ENCODE measurements around the gene ARL16.

Gene ARL16

GRCh38 chr17:81701288-81702071, 17.9 kb upstream of the ARL16 start:
- DNase-seq (ENCODE audit: low read depth in 1 of 2, low spot score in 1 of 2), result peak in 1 of 2 experiments; percentile 63
- Histone ChIP-seq H3K27ac (replicated peaks) (peak overlapping the region; percentile 95), H3K27me3 (ENCODE audit: insufficient read depth, poor library complexity, severe bottlenecking) (no peaks in the 10 kb centered on the region), H3K4me3 (replicated peaks; ENCODE audit: insufficient read depth, low read length) (peak overlapping the region; percentile 84)
- TF ChIP-seq, protein P1, sequence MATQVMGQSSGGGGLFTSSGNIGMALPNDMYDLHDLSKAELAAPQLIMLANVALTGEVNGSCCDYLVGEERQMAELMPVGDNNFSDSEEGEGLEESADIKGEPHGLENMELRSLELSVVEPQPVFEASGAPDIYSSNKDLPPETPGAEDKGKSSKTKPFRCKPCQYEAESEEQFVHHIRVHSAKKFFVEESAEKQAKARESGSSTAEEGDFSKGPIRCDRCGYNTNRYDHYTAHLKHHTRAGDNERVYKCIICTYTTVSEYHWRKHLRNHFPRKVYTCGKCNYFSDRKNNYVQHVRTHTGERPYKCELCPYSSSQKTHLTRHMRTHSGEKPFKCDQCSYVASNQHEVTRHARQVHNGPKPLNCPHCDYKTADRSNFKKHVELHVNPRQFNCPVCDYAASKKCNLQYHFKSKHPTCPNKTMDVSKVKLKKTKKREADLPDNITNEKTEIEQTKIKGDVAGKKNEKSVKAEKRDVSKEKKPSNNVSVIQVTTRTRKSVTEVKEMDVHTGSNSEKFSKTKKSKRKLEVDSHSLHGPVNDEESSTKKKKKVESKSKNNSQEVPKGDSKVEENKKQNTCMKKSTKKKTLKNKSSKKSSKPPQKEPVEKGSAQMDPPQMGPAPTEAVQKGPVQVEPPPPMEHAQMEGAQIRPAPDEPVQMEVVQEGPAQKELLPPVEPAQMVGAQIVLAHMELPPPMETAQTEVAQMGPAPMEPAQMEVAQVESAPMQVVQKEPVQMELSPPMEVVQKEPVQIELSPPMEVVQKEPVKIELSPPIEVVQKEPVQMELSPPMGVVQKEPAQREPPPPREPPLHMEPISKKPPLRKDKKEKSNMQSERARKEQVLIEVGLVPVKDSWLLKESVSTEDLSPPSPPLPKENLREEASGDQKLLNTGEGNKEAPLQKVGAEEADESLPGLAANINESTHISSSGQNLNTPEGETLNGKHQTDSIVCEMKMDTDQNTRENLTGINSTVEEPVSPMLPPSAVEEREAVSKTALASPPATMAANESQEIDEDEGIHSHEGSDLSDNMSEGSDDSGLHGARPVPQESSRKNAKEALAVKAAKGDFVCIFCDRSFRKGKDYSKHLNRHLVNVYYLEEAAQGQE (IDR thresholded peaks at IDR 0.05; ENCODE audit: insufficient replicate concordance, low read depth), result no peak
- peak; percentile 4 for TF ChIP-seq CTCF (IDR thresholded peaks at IDR 0.05; ENCODE audit: insufficient read depth, low read length)

DNA sequence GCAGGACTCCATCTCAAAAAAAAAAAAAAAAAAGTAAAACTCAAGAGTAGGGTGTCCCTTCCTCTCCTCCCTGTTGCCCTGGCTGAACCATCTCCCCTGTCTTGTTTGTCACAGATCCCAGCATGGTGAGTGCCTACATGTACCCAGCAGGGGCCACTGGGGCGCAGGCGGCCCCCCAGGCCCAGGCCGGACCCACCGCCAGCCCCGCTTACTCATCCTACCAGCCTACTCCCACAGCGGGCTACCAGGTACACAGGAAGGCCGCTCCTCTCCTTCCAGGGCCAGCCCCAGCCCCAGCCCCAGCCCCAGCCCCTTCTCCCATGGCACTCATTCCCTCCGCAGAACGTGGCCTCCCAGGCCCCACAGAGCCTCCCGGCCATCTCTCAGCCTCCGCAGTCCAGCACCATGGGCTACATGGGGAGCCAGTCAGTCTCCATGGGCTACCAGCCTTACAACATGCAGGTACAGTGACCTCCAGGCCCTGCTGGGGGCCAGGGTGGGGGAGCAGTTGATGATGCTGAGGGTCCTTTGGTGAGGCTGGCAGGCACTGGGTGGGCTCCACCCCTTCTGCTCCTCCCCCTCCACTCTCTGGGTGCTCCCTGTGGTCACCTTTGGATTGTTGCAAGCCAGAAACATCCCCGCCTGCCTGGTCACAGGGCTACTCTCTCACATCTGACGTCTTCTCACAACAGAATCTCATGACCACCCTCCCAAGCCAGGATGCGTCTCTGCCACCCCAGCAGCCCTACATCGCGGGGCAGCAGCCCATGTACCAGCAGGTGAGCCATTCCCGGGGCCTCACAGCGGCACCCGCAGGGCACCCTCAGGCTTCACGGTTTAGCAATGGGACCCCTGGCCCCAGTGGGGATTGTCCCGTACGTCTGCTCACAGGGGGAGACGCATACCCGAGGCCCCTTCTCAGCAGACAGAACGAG, 17.0 kb upstream of the ARL16 start:
- Histone ChIP-seq H3K4me3 (replicated peaks; ENCODE audit: insufficient read depth, low read length) (peak overlapping the region; percentile 84; the same call in 1 of the 2 replicates), H3K27me3 (ENCODE audit: insufficient read depth, poor library complexity, severe bottlenecking) (no peaks in the 10 kb centered on the region), H3K27ac (replicated peaks) (peak overlapping the region; percentile 95)
- no peak for TF ChIP-seq GABPA (IDR thresholded peaks at IDR 0.05; ENCODE audit: low read depth)
- no peak; the same call in 1 of the 2 replicates for TF ChIP-seq POLR2AphosphoS5 (IDR thresholded peaks at IDR 0.05; ENCODE audit: low read depth)
- TF ChIP-seq SPI1 (IDR thresholded peaks at IDR 0.05; ENCODE audit: borderline replicate concordance, low read depth), result no peak
- DNase-seq (ENCODE audit: low read depth in 1 of 2, low spot score in 1 of 2), result no peak

GRCh38 chr17:81697261-81698044, 13.9 kb upstream of the ARL16 start:
- H3K27ac ChIP-seq (replicated peaks), result no peak overlapping the region
- TF ChIP-seq GABPA (IDR thresholded peaks at IDR 0.05; ENCODE audit: low read depth) (no peak), SPI1 (IDR thresholded peaks at IDR 0.05; ENCODE audit: borderline replicate concordance, low read depth) (no peak), POLR2AphosphoS5 (IDR thresholded peaks at IDR 0.05; ENCODE audit: low read depth) (peak; percentile 22; the same call in 1 of the 2 replicates)
- no peaks in the 10 kb centered on the region for H3K27me3 ChIP-seq (ENCODE audit: insufficient read depth, poor library complexity, severe bottlenecking)
- H3K4me3 ChIP-seq (replicated peaks; ENCODE audit: insufficient read depth, low read length), result no peak overlapping the region
- no peak for DNase-seq (ENCODE audit: low read depth in 1 of 2, low spot score in 1 of 2)

DNA sequence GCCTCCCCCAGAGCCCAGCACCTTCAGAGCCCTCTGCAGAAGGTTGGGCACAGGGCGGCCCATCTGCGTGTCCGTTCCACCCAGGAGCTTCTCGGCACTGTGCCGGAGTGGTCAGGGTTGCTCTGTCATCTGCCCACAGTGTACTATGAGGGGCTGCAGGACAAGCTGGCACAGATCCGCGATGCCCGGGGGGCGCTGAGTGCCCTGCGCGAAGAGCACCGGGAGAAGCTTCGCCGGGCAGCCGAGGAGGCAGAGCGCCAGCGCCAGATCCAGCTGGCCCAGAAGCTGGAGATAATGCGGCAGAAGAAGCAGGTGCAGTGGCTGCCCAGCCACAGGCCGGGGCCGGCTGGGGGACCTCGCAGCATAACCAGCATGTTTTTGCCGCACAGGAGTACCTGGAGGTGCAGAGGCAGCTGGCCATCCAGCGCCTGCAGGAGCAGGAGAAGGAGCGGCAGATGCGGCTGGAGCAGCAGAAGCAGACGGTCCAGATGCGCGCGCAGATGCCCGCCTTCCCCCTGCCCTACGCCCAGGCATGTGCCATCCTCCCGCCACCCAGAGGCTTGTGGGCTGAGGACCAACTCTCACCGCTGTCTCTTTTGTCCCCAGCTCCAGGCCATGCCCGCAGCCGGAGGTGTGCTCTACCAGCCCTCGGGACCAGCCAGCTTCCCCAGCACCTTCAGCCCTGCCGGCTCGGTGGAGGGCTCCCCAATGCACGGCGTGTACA, 12.8 kb upstream of the ARL16 start:
- H3K27me3 ChIP-seq (ENCODE audit: insufficient read depth, poor library complexity, severe bottlenecking), result no peaks in the 10 kb centered on the region
- no peak for DNase-seq (ENCODE audit: low read depth in 1 of 2, low spot score in 1 of 2)
- no peak overlapping the region for H3K4me3 ChIP-seq (replicated peaks; ENCODE audit: insufficient read depth, low read length)
- no peak overlapping the region for H3K27ac ChIP-seq (replicated peaks)
- no peak for TF ChIP-seq GABPA (IDR thresholded peaks at IDR 0.05; ENCODE audit: low read depth)
- TF ChIP-seq, protein P1 (IDR thresholded peaks at IDR 0.05; ENCODE audit: insufficient replicate concordance, low read depth), result no peak
- TF ChIP-seq CTCF (IDR thresholded peaks at IDR 0.05; ENCODE audit: insufficient read depth, low read length), result no peak
- TF ChIP-seq SPI1 (IDR thresholded peaks at IDR 0.05; ENCODE audit: borderline replicate concordance, low read depth), result no peak
- no peak for TF ChIP-seq POLR2AphosphoS5 (IDR thresholded peaks at IDR 0.05; ENCODE audit: low read depth)

Measured in HL-60 (cell line).